Testis (tissue), 3 donors: ENCODE results near the gene CFDP1. TPM values are rescaled to one million over a fixed set of nuclear protein-coding genes. Genes with fewer than 3 reads are reported as not detected.

ENCODE experiments used
- DNase-seq: peaks from one replicate; pipeline ENCODE4 v3.0.0-alpha.2; 2019
- H3K27ac ChIP-seq, 2 donors: fragments of 200-600 bp; sonication (generic); one replicate each; pipeline ENCODE4 v1.5.1; 2019
- H3K27me3 ChIP-seq: fragments of 200-600 bp; sonication (generic); one replicate; pipeline ENCODE4 v1.5.1; 2019
- H3K36me3 ChIP-seq: fragments of 200-600 bp; sonication (generic); one replicate; pipeline ENCODE4 v1.5.1; 2017; ENCODE audit warnings: low read depth; ENCODE audit errors: missing control alignments
- H3K4me1 ChIP-seq: fragments of 200-600 bp; sonication (generic); one replicate; pipeline ENCODE4 v1.5.1; 2019
- H3K4me3 ChIP-seq, 2 donors: fragments of 200-600 bp; sonication (generic); one replicate each; pipeline ENCODE4 v1.5.1; 2017 to 2019
- H3K9me3 ChIP-seq: fragments of 200-600 bp; sonication (generic); one replicate; pipeline ENCODE4 v1.5.1; 2017
- POLR2A ChIP-seq: fragments of 450-650 bp; IDR thresholded peaks from one replicate; pipeline ENCODE4 v1.6.1; 2017; ENCODE audit warnings: antibody characterized with exemption, mild to moderate bottlenecking, moderate library complexity
- WGBS, 2 donors: methylation state at CpG; one replicate each; pipeline ENCODE4 v1.1.5; 2018; 5-methylcytosine and 5-hydroxymethylcytosine counted together
- intact Hi-C: fragments of 100-400 bp; cut with DNase I; formaldehyde crosslinking; loops from one replicate; pipeline ENCODE4 v1.15.1; 2023; ENCODE audit warnings: low total_unique reads
- polyA plus RNA-seq: library from polyadenylated mRNA; stranded (reverse); fragments of 350-450 nt; fragmentation: Illumina TruSeq; extraction: RNeasy Lipid Tissue Mini Kit (QIAGEN cat#74804); gene quantifications from one replicate; pipeline ENCODE4 v1.2.3, GENCODE V29; 2014; ENCODE audit warnings: low read depth, low replicate concordance; ENCODE audit not compliant: insufficient read depth
- total RNA-seq, 2 donors: library from RNA; depleted of rRNA; stranded (reverse); fragments of >200 nt; gene quantifications; one replicate each; pipeline ENCODE4 v1.2.3, GENCODE V29; 2016
- TF ChIP-seq, protein P1 (sequence below), 3 experiments: fragments of 450-650 bp in 2 of 3; fragments of 200-600 bp in 1 of 3; sonication (generic) in 1 of 3; IDR thresholded peaks; one replicate each; pipeline ENCODE4 v1.5.1; 2016 to 2019; ENCODE audit warnings: antibody characterized with exemption in 3 of 3, mild to moderate bottlenecking in 2 of 3, moderate library complexity in 1 of 3

CFDP1 gene
- total and polyA plus RNA-seq, 3 donors from 2014 or later, result 111 to 133 (median 127) TPM

DNA sequence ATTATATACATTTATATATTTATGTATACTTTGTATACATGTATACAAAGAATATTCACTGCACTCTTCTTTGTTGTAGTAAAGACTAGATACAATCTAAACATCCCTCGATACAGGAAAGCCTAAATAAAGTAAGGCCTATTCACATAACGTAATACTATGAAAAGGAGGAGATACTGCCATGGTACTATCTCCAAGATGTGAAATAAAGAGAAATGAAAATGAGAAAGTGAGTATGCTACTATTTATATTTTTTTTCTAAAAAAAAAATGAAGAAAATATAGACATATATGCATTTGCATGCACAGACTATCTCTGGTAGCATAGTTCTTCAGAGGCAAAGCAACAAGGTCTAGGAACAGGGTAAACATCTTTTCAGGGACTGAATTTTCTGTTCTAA lies 19.4 kb downstream of the CFDP1 start:
- H3K4me1 ChIP-seq, result peaks cover 17% of the 10 kb centered on the region
- H3K9me3 ChIP-seq, result no peaks in the 10 kb centered on the region
- no peak for TF ChIP-seq POLR2A
- TF ChIP-seq, protein P1, sequence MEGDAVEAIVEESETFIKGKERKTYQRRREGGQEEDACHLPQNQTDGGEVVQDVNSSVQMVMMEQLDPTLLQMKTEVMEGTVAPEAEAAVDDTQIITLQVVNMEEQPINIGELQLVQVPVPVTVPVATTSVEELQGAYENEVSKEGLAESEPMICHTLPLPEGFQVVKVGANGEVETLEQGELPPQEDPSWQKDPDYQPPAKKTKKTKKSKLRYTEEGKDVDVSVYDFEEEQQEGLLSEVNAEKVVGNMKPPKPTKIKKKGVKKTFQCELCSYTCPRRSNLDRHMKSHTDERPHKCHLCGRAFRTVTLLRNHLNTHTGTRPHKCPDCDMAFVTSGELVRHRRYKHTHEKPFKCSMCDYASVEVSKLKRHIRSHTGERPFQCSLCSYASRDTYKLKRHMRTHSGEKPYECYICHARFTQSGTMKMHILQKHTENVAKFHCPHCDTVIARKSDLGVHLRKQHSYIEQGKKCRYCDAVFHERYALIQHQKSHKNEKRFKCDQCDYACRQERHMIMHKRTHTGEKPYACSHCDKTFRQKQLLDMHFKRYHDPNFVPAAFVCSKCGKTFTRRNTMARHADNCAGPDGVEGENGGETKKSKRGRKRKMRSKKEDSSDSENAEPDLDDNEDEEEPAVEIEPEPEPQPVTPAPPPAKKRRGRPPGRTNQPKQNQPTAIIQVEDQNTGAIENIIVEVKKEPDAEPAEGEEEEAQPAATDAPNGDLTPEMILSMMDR (IDR thresholded peaks at IDR 0.05), result no peak
- H3K4me3 ChIP-seq, result no peak overlapping the region
- no peaks in the 10 kb centered on the region for H3K27me3 ChIP-seq
- no peak for DNase-seq
- H3K36me3 ChIP-seq, result no peaks in the 10 kb centered on the region
- 56 to 84% methylated on average over 2 of the region's 2 CpGs for WGBS, 2 donors
- intact Hi-C loops, result no loop called here
- H3K27ac ChIP-seq, result no peak overlapping the region

DNA sequence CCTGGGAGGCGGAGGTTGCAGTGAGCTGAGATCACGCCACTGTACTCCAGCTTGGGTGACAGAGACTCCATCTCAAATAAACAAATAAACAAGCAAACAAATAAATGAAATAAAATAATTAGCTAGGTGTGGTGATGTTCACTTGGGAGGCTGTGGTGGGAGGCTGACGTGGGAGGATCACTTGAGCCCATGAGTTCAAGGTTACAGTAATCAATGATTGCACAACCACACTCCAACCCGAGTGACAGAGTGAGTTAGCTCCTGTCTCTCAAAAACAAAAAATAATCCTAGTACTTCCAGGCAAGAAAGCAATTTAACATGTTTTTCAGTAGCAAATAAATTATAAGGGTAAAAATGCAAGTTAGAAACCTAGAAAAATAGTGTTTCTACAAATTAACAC lies 26.4 kb downstream of the CFDP1 start:
- H3K9me3 ChIP-seq, result no peaks in the 10 kb centered on the region
- WGBS, 2 donors, result 72 to 82% methylated on average over 4 of the region's 4 CpGs
- TF ChIP-seq, protein P1 (IDR thresholded peaks at IDR 0.05), result no peak
- no peak for TF ChIP-seq POLR2A

DNA sequence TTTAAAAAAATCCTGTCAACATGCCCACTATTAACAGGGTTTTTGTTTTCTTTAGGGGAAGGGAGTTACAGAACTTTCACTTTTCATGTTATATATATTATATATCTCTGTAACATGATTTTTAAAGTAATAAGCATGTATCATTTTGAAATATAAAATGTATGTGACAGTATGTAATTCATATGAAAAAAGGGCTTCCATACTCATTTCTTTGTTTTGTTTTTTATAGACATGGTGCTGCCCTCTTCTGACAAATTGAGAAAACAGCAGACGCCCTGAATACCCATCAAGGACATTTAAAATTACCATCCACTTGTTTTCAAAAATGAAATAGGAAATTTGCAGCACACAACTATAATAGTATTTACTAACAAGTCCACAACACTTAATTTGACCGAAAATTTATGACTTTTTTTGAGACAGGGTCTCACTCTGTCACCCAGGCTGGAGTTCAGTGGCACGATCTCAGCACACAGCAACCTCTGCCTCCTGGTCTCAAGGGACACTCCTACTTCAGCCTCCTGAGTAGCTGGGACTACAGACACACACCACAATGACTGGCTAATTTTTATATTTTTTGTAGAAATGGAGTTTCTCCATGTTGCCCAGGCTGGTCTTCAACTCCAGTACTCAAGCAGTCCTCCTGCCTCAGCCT lies 30.4 kb downstream of the CFDP1 start:
- Histone ChIP-seq H3K36me3 (no peaks in the 10 kb centered on the region), H3K27me3 (no peaks in the 10 kb centered on the region), H3K4me1 (peaks cover 10% of the 10 kb centered on the region), H3K27ac (peak overlapping the region in 1 of 2 donors; percentile 87), H3K9me3 (no peaks in the 10 kb centered on the region), H3K4me3 (no peak overlapping the region)
- 38 to 48% methylated on average over 3 of the region's 3 CpGs for WGBS, 2 donors
- intact Hi-C loops, result no loop called here
- TF ChIP-seq, protein P1 (IDR thresholded peaks at IDR 0.05), result peak; percentile 35 to 72 (median 59)
- TF ChIP-seq POLR2A, result no peak
- no peak for DNase-seq

More for the DNA sequence above, 26.4 kb downstream of the CFDP1 start:
- peaks cover 5% of the 10 kb centered on the region for H3K4me1 ChIP-seq
- H3K36me3 ChIP-seq, result no peaks in the 10 kb centered on the region
- no peak for DNase-seq
- intact Hi-C loops, result no loop called here
- peak overlapping the region in 1 of 2 donors; percentile 47 for H3K27ac ChIP-seq
- H3K27me3 ChIP-seq, result no peaks in the 10 kb centered on the region
- no peak overlapping the region for H3K4me3 ChIP-seq

GRCh38 chr16:75402159-75402820 lies 31.0 kb downstream of the CFDP1 start:
- Histone ChIP-seq H3K9me3 (no peaks in the 10 kb centered on the region), H3K27ac (peak overlapping the region in 1 of 2 donors; percentile 87), H3K4me3 (no peak overlapping the region), H3K27me3 (no peaks in the 10 kb centered on the region), H3K4me1 (peaks cover 15% of the 10 kb centered on the region), H3K36me3 (no peaks in the 10 kb centered on the region)
- TF ChIP-seq POLR2A, result no peak
- TF ChIP-seq, protein P1 (IDR thresholded peaks at IDR 0.05), result no peak
- intact Hi-C loops, result no loop called here
- no peak for DNase-seq
- 34 to 40% methylated on average over 2 of the region's 2 CpGs for WGBS, 2 donors
